Pons (tissue), 1 donor: Measurements from ENCODE around the gene PAIP2B.
A peak's percentile ranks its signal among the peaks of the same experiment; 100 is the strongest.
"Not testable (repeated sequence)": the region's sequence is repeated elsewhere in the genome, so short reads cannot be mapped to it uniquely, and the experiment has no call there.

Experiments used
- DNase-seq: peaks from one replicate; pipeline ENCODE4 v3.0.0-alpha.2; 2016; ENCODE audit warnings: low spot score

PAIP2B gene

DNA sequence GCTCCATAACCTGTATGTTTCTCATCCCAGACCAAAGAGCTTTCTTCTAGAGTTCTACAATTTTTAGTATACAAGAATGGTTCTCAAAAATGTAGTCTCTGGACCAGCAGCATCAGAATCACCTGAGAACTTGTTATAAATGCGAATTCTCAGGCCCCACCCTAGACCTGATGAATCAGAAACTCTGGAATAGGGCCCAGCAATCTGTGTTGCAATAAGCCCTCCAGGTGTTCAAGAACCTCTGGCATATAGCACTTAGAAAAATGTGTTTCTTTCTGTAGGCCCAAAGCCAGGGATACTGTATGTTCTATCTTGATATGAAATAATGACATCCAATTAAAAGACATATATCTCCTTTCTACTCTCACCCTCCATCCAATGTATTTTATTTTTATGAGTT, 10.4 kb downstream of the PAIP2B start:
- DNase-seq, result no peak

- no peak for DNase-seq
Measured at GRCh38 chr2:71215447-71215846, 11.5 kb downstream of the PAIP2B start.

DNA sequence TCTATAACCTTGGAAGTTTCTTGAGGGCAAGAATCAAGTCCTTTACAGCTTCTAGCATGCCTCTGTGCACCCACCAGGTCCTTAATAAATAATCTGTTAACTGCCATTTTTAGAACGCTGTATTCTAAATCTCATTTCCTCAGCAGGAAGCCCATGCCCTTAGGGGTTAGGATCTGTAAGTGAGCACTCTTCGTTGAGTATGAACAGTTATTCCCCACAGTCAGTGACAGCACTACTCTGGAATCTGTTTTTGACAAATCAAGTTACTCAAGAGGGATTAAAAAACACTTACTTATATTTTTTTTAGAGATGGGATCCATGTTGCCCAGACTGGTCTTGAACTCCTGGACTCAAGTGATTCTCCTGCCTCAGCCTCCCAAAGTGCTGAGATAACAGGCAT, 14.6 kb downstream of the PAIP2B start:
- no peak for DNase-seq

DNA sequence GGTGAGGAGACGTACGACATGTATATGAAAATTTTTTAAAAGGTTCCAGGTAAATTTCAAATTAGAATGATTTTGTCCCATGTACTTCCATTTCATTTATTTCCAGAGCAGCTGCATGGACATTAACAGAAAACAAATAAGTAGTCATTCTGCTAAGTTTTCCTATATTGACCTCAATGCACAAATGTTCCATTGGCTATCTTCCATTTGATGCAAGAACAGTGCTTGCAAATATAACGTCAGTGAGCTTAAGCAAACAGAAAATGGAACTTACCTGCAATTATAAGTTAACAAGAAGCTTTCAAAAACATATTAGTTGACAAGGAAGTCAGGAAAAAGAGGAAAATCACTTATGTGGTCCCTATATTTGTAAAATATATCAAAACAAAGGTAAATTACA, 16.6 kb downstream of the PAIP2B start:
- no peak for DNase-seq

DNA sequence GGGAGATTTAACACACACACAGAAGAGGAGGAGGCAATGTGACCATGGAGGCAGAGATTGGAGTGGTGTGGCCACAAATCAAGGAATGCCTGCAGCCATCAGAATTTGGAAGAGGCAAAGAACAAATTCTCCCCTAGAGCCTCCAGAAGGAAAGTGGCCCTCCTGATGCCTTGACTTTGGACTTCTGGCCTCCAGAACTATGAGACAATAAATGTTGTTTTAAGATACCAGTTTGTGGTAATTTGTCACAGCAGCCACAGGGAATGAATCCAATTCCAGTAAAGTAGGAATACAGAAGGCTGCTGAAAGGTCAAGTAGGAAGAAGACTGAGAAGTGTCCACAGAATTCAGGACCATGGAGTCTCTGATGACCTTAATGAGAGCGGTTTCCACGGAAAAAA, 18.1 kb downstream of the PAIP2B start:
- DNase-seq, result no peak

DNA sequence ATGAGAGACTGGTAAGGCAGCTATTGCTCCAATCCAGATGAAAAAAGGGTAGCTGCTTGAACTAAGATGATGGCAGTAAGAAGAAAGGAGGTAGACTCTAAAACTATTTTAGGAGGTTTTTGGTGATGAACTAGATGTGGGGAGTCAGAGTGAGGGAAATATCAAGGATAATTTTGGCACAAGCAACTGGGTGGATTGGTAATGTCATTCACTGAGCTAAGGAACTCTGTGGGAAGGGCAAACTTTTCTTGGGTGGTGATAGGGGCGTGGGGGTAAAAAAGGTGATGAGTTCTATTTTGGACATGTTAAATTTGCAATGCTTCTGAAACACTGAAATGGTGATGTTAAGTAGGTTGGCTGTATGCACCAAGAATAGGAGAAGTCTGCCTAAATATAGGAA, 19.3 kb downstream of the PAIP2B start:
- DNase-seq, result no peak

DNA sequence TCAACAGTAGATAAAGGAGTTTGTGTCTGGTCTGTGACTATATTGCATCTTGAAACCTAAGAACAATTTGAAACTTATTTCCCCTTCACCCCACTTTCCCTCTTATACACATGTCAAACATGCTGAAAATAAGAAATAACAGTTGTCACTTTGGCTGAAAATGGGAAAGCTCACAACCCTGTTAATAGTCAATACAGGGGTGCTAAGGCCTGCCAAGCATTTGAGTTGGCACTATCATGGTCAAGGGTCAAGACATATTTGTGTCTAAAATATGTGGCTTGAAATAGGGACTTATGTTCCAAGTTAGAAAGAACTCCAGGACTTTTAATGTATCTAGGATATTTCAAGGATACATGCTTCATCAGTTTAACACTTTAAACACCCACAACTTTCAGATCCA, 20.6 kb downstream of the PAIP2B start:
- no peak for DNase-seq

GRCh38 chr2:71191570-71191943, 35.3 kb downstream of the PAIP2B start:
- DNase-seq, result no peak

DNA sequence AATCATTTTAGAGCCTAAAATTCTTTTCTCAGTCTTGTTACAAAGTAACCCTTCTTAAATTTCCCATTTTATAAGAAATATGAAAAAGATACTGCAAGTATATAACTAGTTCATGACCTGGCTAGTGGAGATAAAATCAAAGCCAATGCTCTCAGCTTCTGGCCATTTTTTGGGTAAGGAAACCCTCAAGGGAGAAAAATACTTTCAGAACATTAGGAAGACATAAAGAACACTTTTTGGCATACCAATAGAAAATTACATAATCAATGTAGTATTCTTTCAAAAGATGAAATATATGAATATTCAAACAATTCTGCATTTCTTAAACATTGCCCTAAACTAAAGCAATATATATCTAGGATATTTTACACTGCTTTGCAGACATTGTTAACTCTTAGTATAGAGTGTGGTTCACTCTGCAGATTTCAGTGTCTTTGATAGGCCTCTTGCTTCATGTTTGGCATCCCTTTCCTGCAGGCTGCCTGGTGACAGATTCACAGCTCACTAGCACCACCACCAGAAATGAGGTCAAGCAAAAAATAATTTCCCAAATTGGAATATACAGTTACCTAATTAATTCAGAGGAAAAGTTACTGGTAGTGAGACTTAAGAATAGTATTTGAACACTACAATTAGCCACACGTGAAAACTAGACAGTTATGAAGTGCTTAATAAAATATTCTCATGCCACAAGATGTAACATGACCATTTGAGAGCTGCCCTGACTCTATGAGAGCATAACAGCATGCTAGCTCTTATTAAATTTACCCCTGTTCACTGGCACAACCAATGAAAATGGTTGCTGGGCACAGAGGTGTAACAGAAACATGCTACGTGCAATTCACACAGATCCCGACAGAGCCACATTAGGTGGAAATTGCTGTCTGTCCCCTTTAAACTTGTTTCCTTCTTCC, 36.0 kb downstream of the PAIP2B start:
- peak; percentile 38 for DNase-seq

DNA sequence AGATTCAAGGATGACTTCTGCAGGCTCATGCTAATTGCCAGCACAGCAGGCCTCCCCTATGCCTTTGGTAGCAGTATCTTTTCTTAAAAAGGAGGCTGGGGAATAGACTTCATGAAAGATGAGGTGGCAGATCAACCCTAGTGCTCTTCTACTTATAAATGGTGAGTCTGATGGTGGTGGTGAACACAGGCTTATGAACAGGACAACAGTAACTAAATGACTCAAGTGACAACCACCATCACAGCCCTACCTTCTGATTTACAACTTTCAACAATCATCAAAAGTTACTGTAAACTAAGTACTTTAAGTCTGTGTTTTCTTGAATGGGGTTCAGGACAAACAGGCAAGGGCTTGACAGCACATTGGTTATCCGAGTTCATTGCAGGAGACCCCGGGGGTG, 39.3 kb downstream of the PAIP2B start:
- no peak for DNase-seq

GRCh38 chr2:71186973-71187372, 39.9 kb downstream of the PAIP2B start:
- DNase-seq, result no peak

DNA sequence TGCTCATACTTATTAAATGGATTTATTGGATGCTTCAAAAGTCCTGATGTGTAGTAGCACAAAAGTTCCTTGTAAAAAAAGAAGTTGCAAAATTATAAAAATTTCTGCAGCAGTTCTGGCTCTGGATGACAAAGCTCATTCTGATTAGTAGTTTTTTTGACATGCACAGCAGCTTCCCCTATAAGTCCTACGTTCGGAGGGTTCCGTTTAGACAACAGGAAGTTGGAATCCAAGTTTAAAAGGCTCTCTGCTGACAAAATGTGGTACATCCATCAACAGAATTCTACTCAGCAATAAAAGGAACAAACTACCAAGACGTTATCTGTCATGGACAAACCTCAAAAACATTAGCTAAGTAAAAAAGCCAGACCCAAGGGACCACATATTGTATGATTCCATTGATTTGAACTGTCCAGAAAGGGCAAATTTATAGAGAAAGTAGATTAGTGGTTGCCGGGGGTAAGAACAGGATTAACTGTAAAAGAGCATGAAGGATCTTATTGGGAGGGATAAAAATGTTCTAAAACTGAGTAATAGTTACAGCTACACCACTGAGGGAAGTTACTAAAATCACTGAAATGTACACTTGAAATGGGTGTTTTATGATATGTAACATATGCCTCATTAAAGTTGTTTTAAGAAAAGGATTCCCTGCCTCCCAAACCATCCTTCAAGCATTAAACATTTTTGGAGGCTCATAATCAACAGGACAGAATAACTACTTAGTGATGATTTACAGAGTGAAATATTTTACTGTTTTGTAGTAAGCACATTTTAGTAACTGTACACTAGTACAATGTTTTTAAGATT, 43.4 kb downstream of the PAIP2B start:
- not testable (repeated sequence) for DNase-seq

- DNase-seq, result no peak
Measured at GRCh38 chr2:71181316-71181715, 45.6 kb downstream of the PAIP2B start.

GRCh38 chr2:71178836-71179235, 48.1 kb downstream of the PAIP2B start:
- not testable (repeated sequence) for DNase-seq

GRCh38 chr2:71174207-71174606, 52.7 kb downstream of the PAIP2B start:
- no peak for DNase-seq

DNA sequence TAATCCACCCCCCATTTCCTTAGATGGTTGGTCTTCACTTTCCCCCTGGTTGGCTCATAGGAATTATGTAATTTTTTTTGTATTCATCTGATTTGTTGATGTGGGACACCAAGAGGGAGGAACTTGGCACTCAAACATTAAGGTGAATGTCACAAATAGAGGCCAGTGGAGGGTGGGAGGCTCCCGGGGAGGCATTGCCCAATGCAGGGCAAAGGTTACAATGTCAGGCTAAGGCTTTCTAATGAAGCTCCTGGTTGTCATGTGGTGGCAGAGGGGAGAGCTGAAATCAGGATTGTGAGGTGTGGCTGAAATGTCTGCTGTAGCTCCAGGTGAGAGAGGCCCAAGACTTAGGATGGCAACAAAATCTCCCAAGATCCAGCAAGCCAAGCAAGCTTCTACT, 53.8 kb downstream of the PAIP2B start:
- no peak for DNase-seq

DNA sequence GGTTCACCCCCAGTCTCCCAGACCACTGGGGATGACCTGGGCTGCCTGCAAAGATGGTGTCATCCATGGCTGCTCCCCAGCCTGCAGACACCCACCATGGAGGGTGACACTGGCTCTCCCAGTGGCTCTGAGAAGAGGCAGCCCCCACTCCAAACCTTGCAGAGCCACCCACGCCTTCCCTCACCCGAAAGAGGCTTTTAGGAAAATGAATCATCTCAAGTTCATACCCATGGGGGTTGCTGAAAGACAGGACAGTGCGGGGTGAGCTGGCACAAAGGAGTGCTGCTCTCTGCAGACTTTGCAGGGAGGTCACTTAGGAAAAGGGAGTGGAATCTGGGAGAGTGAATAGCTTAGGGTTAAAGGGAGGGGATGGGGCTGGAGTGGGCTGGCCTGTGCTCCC, 60.1 kb downstream of the PAIP2B start:
- no peak for DNase-seq

GRCh38 chr2:71157124-71157793, 69.6 kb downstream of the PAIP2B start:
- DNase-seq, result peak; percentile 40

GRCh38 chr2:71156573-71156972, 70.3 kb downstream of the PAIP2B start:
- DNase-seq, result no peak

DNA sequence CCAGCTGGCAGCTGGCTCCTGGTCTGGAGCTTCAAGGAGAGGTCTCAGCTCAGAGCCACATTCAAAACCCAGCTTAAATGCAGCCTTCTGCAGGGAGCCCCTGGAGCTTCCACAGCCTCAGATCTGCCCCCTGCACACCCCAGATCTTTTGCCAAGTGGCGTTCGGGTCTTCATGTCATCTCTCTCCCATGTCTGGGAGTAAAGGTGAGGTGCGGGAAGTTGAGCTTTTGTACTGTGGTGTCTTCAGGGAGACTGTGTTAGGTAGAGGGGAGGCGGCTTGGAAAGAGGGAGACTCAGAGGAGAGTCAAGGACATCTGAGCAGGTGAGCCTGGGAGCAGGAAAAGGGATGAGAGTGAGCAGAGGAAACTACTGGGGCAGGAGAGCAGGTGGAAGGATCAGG, 71.1 kb downstream of the PAIP2B start:
- DNase-seq, result no peak

DNA sequence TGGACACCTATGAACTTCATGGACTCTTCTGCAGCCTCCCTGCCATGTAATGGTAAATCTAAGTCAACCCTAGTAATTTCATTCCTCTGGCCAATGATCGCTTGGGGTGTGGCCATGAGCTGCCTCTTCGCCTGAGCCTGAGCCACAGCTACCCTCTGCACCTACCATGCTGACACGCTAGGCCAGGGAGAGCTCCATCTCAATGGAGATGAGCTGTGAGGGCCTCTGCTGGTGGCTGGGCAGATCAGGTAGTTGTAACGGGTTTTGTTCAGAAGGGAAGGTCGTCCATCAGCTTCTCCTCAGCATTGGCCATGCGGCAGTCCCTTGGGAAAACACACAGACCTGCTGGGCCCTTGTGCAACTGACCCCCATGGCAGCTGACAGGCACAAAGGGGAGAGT, 72.1 kb downstream of the PAIP2B start:
- no peak for DNase-seq

DNA sequence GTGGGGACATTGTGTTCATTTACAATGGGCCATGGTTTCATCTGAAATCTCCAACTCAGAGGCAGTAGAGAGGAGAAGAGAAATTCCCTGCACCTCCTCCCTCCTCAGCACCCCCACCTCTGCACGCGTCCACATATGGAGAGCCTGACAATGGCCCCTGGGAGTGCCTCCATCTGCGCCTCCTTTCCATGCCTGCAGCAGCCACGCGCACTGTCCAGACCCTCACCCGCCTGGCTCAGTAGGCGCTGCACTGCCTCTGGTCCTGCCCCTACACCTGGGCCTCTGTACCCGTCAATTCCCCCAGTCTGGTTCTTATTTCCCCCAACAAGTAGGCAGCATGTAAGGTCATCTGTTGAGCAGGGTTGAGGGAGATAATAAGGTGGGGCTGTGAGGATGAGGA, 72.6 kb downstream of the PAIP2B start:
- peak; percentile 45 for DNase-seq
